OCI-LY3 (cell line): ENCODE results near the gene ZNF19.

ENCODE experiments used
- CTCF ChIP-seq: fragments of 200-600, 300-600 bp; sonication (generic); IDR thresholded peaks from 2 replicates; pipeline ENCODE4 v1.5.1; 2014; ENCODE audit warnings: antibody characterized with exemption, low read length, low read depth
- EZH2phosphoT487 ChIP-seq: fragments of 200-600 bp; shearing (Covaris generic); IDR thresholded peaks from 2 replicates; pipeline ENCODE4 v1.6.1; 2018; ENCODE audit warnings: antibody characterized with exemption, mixed run types, low read depth

GRCh38 chr16:71441348-71442050 is 47.6 kb downstream of the ZNF19 start:
- TF ChIP-seq CTCF (no peak), EZH2phosphoT487 (no peak)
